Measurements from ENCODE around the gene BBX.

BBX gene

GRCh38 chr3:107666853-107667252 lies 144.1 kb downstream of the BBX start:
- no peak overlapping the region for H3K27ac ChIP-seq
- ChIA-PET CTCF (no interaction called here), POLR2A (ENCODE audit: low non-redundant PET) (no interaction called here)
- TF ChIP-seq CTCF (conservative IDR thresholded peaks at IDR 0.05; ENCODE audit: low read depth) = no peak
- DNase-seq (ENCODE audit: low spot score) = no peak

GRCh38 chr3:107668416-107668815 lies 145.7 kb downstream of the BBX start:
- no peak for TF ChIP-seq CTCF (conservative IDR thresholded peaks at IDR 0.05; ENCODE audit: low read depth)
- POLR2A ChIA-PET (ENCODE audit: low non-redundant PET) = no interaction called here
- CTCF ChIA-PET = interaction anchor here (0.6 kb wide), 1 partner anchor 8 kb away, joined by 4 read pairs; no protein-coding TSS in a partner anchor
- H3K27ac ChIP-seq = no peak overlapping the region
- no peak for DNase-seq (ENCODE audit: low spot score)

DNA sequence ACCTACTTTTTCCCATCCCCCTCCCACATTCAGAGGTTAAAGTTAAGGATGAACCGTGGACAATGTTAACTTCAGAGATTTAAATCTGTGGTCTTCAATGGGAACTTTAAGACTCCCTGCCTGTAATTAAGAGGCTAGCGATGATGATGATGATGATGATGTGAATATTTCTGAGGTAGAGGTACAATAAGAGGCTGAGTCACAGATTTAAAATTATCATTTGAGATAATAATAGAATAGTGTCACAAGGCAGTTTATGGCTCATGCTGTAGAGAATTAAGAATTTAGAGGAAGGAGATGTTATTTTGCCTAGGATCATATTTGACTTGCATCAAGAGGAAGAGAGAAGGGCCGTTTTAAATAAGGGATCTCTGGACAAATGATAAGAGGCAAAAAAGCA lies 146.2 kb downstream of the BBX start:
- POLR2A ChIA-PET (ENCODE audit: low non-redundant PET) = no interaction called here
- no peak overlapping the region for H3K27ac ChIP-seq
- CTCF ChIA-PET = interaction anchor here (0.6 kb wide), 2 partner anchors 8 to 41 kb away, joined by 4 read pairs; no protein-coding TSS in a partner anchor
- no peak for TF ChIP-seq CTCF (conservative IDR thresholded peaks at IDR 0.05; ENCODE audit: low read depth)
- no peak for DNase-seq (ENCODE audit: low spot score)

DNA sequence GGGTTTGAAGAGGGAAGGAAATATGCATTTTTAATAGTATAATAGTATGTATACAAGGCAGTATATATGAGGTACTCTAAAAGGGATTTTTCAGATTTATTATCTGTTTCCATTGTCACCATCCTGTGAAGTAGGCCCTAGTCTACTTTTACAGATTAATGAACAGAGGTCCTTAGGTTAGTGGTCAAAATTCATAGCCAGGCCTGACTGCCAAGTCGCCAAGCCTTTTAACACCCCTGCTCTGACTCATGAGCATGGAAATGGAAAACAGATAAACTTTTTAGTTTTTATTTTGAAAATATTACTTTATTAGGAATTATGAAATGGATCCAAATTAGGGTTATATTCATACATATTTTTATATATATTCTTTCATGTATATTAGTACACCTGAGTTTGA lies 146.9 kb downstream of the BBX start:
- no peak for DNase-seq (ENCODE audit: low spot score)
- TF ChIP-seq CTCF (conservative IDR thresholded peaks at IDR 0.05; ENCODE audit: low read depth) = no peak
- POLR2A ChIA-PET (ENCODE audit: low non-redundant PET) = no interaction called here
- H3K27ac ChIP-seq = no peak overlapping the region
- CTCF ChIA-PET = interaction anchor here (0.6 to 0.9 kb wide), 2 partner anchors 9 to 40 kb away, joined by 3 to 4 read pairs; no protein-coding TSS in a partner anchor

DNA sequence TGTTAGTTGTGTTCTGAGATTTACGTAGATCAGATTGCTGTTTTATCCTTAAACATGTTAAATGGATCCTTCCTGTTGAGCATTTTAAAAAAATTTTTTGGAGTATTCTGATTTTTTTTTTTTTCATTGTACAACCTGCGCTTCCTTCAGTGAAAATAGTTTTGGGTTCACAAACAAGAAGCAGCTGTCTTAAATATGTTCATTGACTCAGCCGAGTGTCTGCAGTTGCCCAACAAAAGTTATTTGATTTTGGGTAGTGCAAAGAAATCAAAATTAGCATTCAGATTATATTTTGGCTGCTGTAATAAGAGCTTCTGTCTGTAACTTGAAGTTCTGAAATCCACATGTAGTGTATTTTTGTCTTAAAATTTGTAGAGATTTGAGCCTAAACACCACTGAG lies 148.2 kb downstream of the BBX start:
- TF ChIP-seq CTCF (conservative IDR thresholded peaks at IDR 0.05; ENCODE audit: low read depth) = no peak
- DNase-seq (ENCODE audit: low spot score) = no peak
- POLR2A ChIA-PET (ENCODE audit: low non-redundant PET) = no interaction called here
- CTCF ChIA-PET = interaction anchor here (0.6 to 0.8 kb wide), 2 partner anchors 66 to 249 kb away, joined by 4 to 5 read pairs; no protein-coding TSS in a partner anchor
- H3K27ac ChIP-seq = no peak overlapping the region

GRCh38 chr3:107674371-107674770 lies 151.6 kb downstream of the BBX start:
- DNase-seq (ENCODE audit: low spot score) = no peak
- POLR2A ChIA-PET (ENCODE audit: low non-redundant PET) = no interaction called here
- CTCF ChIA-PET = interaction anchor here (2.5 kb wide), 1 partner anchor 13 kb away, joined by 15 read pairs; no protein-coding TSS in a partner anchor
- no peak overlapping the region for H3K27ac ChIP-seq
- TF ChIP-seq CTCF (conservative IDR thresholded peaks at IDR 0.05; ENCODE audit: low read depth) = no peak

Data from RWPE1 (cell line).